ENCODE data around the gene IL12B.
"Not testable (repeated sequence)": the region's sequence is repeated elsewhere in the genome, so short reads cannot be mapped to it uniquely, and the experiment has no call there.

- TF ChIP-seq POLR2A, CTCF (IDR thresholded peaks at IDR 0.05): not testable (repeated sequence)
These were observed 63.5 kb downstream of the IL12B start for GRCh38 chr5:159266764-159267163.

Measured in adrenal gland (tissue), 5 donors.